HepG2 (cell line): Measurements from ENCODE around the gene ARHGAP33. TPM values are rescaled to one million over a fixed set of nuclear protein-coding genes. Genes with fewer than 3 reads are reported as not detected.
A peak's percentile ranks its signal among the peaks of the same experiment; 100 is the strongest.

Experiments used
- AGO2 ChIP-seq: fragments of 200-400 bp; formaldehyde crosslinking; optimal IDR thresholded peaks from 2 replicates; pipeline ENCODE3; 2017; ENCODE audit warnings: mild to moderate bottlenecking, low read depth, low read length, moderate library complexity
- EED ChIP-seq: sonication (generic); formaldehyde crosslinking; IDR thresholded peaks from 2 replicates; pipeline ENCODE4 v1.5.0; 2020; ENCODE audit warnings: mild to moderate bottlenecking, missing genetic modification reagents
- NFE2 ChIP-seq: sonication (generic); formaldehyde crosslinking; IDR thresholded peaks from 2 replicates; pipeline ENCODE4 v1.4.0; 2020; ENCODE audit warnings: missing genetic modification reagents
- PHB2 ChIP-seq: fragments of 450-650 bp; IDR thresholded peaks from 2 replicates; pipeline ENCODE4 v1.6.1; 2018; ENCODE audit not compliant: partially characterized antibody
- PTBP1 ChIP-seq: fragments of 200-400 bp; formaldehyde crosslinking; IDR thresholded peaks from 2 replicates; pipeline ENCODE4 v1.6.1; 2018; ENCODE audit warnings: low read length, low read depth; ENCODE audit not compliant: poor library complexity, severe bottlenecking
- RBFOX2 ChIP-seq: fragments of 200-400 bp; formaldehyde crosslinking; IDR thresholded peaks from 2 replicates; pipeline ENCODE4 v1.6.1; 2017; ENCODE audit warnings: low read depth, mild to moderate bottlenecking, low read length
- RBM39 ChIP-seq: fragments of 200-400 bp; formaldehyde crosslinking; IDR thresholded peaks from one replicate; pipeline ENCODE4 v1.6.1; 2018; ENCODE audit warnings: antibody characterized with exemption, mild to moderate bottlenecking, low read depth, low read length; ENCODE audit not compliant: poor library complexity, severe bottlenecking
- SAP130 ChIP-seq: IDR thresholded peaks from 2 replicates; pipeline ENCODE4 v1.6.1; 2016; ENCODE audit warnings: low read depth
- SNAI1 ChIP-seq: sonication (generic); formaldehyde crosslinking; IDR thresholded peaks from 2 replicates; pipeline ENCODE4 v1.5.0; 2020; ENCODE audit warnings: mild to moderate bottlenecking, missing genetic modification reagents, borderline replicate concordance
- SP2 ChIP-seq: sonication (generic); formaldehyde crosslinking; IDR thresholded peaks from 2 replicates; pipeline ENCODE4 v1.5.1; 2020; ENCODE audit warnings: mild to moderate bottlenecking, missing genetic modification reagents
- TBX2 ChIP-seq: sonication (generic); formaldehyde crosslinking; IDR thresholded peaks from 2 replicates; pipeline ENCODE4 v1.5.0; 2020; ENCODE audit warnings: missing genetic modification reagents, mild to moderate bottlenecking, borderline replicate concordance
- ZIK1 ChIP-seq: sonication (generic); formaldehyde crosslinking; IDR thresholded peaks from 2 replicates; pipeline ENCODE4 v1.5.0; 2020; ENCODE audit warnings: mild to moderate bottlenecking, low read depth, missing genetic modification reagents, borderline replicate concordance
- ZNF780A ChIP-seq: sonication (generic); formaldehyde crosslinking; IDR thresholded peaks from 2 replicates; pipeline ENCODE4 v1.8.0; 2022; ENCODE audit warnings: mild to moderate bottlenecking, missing genetic modification reagents, moderate library complexity
- polyA plus RNA-seq, 8 experiments: library from polyadenylated mRNA; depleted of rRNA in 3 of 8; stranded (reverse) in 7 of 8; unstranded in 1 of 8; fragments of >200 nt; fragmentation: Illumina TruSeq in 4 of 8; extraction: Trizol in 4 of 8; gene quantifications; 2 replicates each; pipeline versions ENCODE4 v1.2.1 to v1.2.3, GENCODE V29; 2011 to 2016; ENCODE audit warnings: low read depth in 4 of 8, missing spikeins in 1 of 8, mixed read lengths in 1 of 8; ENCODE audit not compliant: insufficient read depth in 1 of 8
- total RNA-seq, 5 experiments: library from RNA; depleted of rRNA; stranded (reverse); fragments of >200 nt; fragmentation: Illumina TruSeq; extraction: Trizol; gene quantifications; 2 replicates each; pipeline ENCODE4 v1.2.3, GENCODE V29; 2016; ENCODE audit warnings: low read depth in 1 of 5
- TF ChIP-seq, protein P1 (sequence below): sonication (generic); formaldehyde crosslinking; IDR thresholded peaks from 2 replicates; pipeline ENCODE4 v1.4.0; 2020; ENCODE audit warnings: missing genetic modification reagents, low read depth, mild to moderate bottlenecking, borderline replicate concordance
- TF ChIP-seq, protein P2 (sequence below): fragments of 450-650 bp; IDR thresholded peaks from 2 replicates; pipeline ENCODE4 v1.6.1; 2016
- TF ChIP-seq, protein P3 (sequence below): sonication (generic); formaldehyde crosslinking; IDR thresholded peaks from 2 replicates; pipeline ENCODE4 v1.5.1; 2020; ENCODE audit warnings: mild to moderate bottlenecking, missing genetic modification reagents, borderline replicate concordance
- TF ChIP-seq, protein P4 (sequence below): sonication (generic); formaldehyde crosslinking; IDR thresholded peaks from 2 replicates; pipeline ENCODE4 v1.4.0; 2020; ENCODE audit warnings: missing genetic modification reagents

The ARHGAP33 gene
- total and polyA plus RNA-seq, 2 of the 13 experiments (the other 11 are each of a cell fraction or from before 2014, with no cell fraction given), result 1.3 to 2.7 TPM

DNA sequence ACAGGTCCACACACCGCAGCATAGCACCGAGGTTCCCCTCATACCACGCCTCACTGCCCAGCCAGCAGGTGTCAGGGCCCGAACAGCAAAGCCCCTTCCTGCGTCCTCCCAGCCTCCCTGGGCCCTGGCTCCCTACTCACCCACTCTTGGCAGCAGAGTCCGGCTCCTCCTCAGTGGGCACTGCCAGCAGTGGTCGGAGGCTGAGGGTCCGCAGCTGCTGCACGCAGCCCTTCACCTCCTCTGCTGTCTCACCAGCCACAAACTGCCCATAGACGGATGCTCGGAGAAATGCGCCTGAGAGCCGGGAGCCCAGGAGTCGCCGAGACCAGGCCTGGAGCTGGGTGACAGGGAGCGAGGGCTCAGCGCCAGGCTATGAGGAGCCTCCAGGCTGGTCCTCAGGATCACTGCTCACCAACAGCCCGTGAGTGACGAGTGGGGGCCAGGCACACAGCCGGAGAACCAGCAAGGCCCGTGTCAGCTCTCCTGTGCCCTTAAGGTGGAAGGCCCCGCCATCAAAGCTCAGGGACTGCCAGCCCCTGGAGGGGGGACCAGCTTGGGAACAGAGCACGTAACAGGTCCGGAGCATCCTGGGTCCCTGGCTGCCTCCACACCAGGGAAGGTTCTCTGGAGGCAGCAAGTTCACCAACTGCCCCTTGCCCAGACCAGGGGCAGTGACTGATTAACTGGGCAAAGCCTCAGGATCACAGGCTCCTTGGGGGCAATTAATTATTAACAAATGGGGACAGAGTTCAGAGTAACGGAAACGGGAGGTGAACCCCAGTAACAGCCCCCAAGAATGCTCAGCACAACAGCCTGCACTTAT lies 37.1 kb downstream of the ARHGAP33 start, which contains the start of gene PRODH2 (continued):
- TF ChIP-seq ZIK1, result peak; percentile 27; the same call in 1 of the 2 replicates
- TF ChIP-seq PHB2, result no peak
- TF ChIP-seq, protein P1, sequence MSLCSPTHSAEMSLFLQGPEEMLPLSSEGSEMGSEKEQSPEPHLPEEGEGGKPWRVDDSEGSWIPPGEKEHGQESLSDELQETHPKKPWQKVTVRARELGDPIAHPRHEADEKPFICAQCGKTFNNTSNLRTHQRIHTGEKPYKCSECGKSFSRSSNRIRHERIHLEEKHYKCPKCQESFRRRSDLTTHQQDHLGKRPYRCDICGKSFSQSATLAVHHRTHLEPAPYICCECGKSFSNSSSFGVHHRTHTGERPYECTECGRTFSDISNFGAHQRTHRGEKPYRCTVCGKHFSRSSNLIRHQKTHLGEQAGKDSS (CRISPR knock-in tag), result no peak; the same call in 1 of the 2 replicates
- TF ChIP-seq TBX2 (CRISPR knock-in tag), result peak; percentile 55; the same call in 1 of the 2 replicates
- no peak; the same call in 1 of the 2 replicates for TF ChIP-seq SP2
- TF ChIP-seq, protein P2, sequence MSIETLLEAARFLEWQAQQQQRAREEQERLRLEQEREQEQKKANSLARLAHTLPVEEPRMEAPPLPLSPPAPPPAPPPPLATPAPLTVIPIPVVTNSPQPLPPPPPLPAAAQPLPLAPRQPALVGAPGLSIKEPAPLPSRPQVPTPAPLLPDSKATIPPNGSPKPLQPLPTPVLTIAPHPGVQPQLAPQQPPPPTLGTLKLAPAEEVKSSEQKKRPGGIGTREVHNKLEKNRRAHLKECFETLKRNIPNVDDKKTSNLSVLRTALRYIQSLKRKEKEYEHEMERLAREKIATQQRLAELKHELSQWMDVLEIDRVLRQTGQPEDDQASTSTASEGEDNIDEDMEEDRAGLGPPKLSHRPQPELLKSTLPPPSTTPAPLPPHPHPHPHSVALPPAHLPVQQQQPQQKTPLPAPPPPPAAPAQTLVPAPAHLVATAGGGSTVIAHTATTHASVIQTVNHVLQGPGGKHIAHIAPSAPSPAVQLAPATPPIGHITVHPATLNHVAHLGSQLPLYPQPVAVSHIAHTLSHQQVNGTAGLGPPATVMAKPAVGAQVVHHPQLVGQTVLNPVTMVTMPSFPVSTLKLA, result no peak
- TF ChIP-seq EED (CRISPR knock-in tag), result no peak
- peak; percentile 72; the same call in 1 of the 2 replicates for TF ChIP-seq SAP130 (CRISPR knock-in tag)
- peak; percentile 37 for TF ChIP-seq PTBP1
- no peak for TF ChIP-seq RBM39
- TF ChIP-seq RBFOX2, result peak; percentile 63
- TF ChIP-seq, protein P3, sequence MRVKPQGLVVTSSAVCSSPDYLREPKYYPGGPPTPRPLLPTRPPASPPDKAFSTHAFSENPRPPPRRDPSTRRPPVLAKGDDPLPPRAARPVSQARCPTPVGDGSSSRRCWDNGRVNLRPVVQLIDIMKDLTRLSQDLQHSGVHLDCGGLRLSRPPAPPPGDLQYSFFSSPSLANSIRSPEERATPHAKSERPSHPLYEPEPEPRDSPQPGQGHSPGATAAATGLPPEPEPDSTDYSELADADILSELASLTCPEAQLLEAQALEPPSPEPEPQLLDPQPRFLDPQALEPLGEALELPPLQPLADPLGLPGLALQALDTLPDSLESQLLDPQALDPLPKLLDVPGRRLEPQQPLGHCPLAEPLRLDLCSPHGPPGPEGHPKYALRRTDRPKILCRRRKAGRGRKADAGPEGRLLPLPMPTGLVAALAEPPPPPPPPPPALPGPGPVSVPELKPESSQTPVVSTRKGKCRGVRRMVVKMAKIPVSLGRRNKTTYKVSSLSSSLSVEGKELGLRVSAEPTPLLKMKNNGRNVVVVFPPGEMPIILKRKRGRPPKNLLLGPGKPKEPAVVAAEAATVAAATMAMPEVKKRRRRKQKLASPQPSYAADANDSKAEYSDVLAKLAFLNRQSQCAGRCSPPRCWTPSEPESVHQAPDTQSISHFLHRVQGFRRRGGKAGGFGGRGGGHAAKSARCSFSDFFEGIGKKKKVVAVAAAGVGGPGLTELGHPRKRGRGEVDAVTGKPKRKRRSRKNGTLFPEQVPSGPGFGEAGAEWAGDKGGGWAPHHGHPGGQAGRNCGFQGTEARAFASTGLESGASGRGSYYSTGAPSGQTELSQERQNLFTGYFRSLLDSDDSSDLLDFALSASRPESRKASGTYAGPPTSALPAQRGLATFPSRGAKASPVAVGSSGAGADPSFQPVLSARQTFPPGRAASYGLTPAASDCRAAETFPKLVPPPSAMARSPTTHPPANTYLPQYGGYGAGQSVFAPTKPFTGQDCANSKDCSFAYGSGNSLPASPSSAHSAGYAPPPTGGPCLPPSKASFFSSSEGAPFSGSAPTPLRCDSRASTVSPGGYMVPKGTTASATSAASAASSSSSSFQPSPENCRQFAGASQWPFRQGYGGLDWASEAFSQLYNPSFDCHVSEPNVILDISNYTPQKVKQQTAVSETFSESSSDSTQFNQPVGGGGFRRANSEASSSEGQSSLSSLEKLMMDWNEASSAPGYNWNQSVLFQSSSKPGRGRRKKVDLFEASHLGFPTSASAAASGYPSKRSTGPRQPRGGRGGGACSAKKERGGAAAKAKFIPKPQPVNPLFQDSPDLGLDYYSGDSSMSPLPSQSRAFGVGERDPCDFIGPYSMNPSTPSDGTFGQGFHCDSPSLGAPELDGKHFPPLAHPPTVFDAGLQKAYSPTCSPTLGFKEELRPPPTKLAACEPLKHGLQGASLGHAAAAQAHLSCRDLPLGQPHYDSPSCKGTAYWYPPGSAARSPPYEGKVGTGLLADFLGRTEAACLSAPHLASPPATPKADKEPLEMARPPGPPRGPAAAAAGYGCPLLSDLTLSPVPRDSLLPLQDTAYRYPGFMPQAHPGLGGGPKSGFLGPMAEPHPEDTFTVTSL (CRISPR knock-in tag), result peak; percentile 56; the same call in 1 of the 2 replicates
- TF ChIP-seq, protein P4, sequence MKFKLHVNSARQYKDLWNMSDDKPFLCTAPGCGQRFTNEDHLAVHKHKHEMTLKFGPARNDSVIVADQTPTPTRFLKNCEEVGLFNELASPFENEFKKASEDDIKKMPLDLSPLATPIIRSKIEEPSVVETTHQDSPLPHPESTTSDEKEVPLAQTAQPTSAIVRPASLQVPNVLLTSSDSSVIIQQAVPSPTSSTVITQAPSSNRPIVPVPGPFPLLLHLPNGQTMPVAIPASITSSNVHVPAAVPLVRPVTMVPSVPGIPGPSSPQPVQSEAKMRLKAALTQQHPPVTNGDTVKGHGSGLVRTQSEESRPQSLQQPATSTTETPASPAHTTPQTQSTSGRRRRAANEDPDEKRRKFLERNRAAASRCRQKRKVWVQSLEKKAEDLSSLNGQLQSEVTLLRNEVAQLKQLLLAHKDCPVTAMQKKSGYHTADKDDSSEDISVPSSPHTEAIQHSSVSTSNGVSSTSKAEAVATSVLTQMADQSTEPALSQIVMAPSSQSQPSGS (CRISPR knock-in tag), result peak; percentile 34; the same call in 1 of the 2 replicates
- no peak for TF ChIP-seq SNAI1
- TF ChIP-seq AGO2, result peak; percentile 76
- TF ChIP-seq NFE2, result no peak
- 0 out of 2 replicates have a peak, but pooled peaks have one; percentile 11 for TF ChIP-seq ZNF780A (CRISPR knock-in tag)
